ENCODE measurements around the gene NR1D2.

- TF ChIP-seq CTCF (IDR thresholded peaks at IDR 0.05) (no peak), POLR2A (IDR thresholded peaks at IDR 0.05) (no peak)
Observed at GRCh38 chr3:23995219-23995618, 50.1 kb downstream of the NR1D2 start.
